ENCODE measurements around the gene MECP2.

DNA sequence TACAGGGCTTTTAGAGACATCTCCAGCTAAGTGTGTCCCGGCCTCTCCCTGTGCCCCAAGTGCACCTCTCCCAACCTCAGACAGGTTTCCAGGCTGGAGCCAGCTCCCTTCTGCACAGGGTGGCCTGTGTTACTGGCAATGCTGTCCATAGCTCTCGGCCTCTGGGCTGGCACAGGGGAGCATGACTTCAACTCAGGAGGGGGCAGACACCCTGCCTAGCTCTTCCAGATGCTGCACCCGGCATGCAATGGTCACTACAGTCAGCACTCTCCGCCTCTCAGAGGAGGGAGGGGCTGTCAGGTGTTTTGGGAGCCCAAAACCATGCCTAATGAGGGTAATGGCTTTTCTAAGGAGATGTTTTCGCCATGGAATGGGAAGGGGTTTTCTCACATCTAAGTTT lies 75.4 kb downstream of the MECP2 start:
- TF ChIP-seq RFX5 (IDR thresholded peaks at IDR 0.05; ENCODE audit: low read depth, low read length): no peak
- TF ChIP-seq, protein P1, sequence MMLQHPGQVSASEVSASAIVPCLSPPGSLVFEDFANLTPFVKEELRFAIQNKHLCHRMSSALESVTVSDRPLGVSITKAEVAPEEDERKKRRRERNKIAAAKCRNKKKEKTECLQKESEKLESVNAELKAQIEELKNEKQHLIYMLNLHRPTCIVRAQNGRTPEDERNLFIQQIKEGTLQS (IDR thresholded peaks at IDR 0.05; ENCODE audit: borderline replicate concordance, extremely low read depth, low read depth, low read length): no peak
- TF ChIP-seq, protein P2, sequence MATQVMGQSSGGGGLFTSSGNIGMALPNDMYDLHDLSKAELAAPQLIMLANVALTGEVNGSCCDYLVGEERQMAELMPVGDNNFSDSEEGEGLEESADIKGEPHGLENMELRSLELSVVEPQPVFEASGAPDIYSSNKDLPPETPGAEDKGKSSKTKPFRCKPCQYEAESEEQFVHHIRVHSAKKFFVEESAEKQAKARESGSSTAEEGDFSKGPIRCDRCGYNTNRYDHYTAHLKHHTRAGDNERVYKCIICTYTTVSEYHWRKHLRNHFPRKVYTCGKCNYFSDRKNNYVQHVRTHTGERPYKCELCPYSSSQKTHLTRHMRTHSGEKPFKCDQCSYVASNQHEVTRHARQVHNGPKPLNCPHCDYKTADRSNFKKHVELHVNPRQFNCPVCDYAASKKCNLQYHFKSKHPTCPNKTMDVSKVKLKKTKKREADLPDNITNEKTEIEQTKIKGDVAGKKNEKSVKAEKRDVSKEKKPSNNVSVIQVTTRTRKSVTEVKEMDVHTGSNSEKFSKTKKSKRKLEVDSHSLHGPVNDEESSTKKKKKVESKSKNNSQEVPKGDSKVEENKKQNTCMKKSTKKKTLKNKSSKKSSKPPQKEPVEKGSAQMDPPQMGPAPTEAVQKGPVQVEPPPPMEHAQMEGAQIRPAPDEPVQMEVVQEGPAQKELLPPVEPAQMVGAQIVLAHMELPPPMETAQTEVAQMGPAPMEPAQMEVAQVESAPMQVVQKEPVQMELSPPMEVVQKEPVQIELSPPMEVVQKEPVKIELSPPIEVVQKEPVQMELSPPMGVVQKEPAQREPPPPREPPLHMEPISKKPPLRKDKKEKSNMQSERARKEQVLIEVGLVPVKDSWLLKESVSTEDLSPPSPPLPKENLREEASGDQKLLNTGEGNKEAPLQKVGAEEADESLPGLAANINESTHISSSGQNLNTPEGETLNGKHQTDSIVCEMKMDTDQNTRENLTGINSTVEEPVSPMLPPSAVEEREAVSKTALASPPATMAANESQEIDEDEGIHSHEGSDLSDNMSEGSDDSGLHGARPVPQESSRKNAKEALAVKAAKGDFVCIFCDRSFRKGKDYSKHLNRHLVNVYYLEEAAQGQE (IDR thresholded peaks at IDR 0.05; ENCODE audit: low read depth, low read length): no peak

Measured in GM12878 (cell line).